ENCODE data around the gene NACC1.

- no peak for TF ChIP-seq CTCF (IDR thresholded peaks at IDR 0.05; ENCODE audit: control extremely low read depth in 1 of 3, insufficient read depth in 1 of 3, low read depth in 1 of 3, low read length in 3 of 3)
- TF ChIP-seq TAF1 (IDR thresholded peaks at IDR 0.05; ENCODE audit: low read depth, low read length) = no peak
- no peak for TF ChIP-seq NANOG (IDR thresholded peaks at IDR 0.05; ENCODE audit: insufficient read depth, low read depth, low read length, poor library complexity, severe bottlenecking)
- no peak for TF ChIP-seq ASH2L (IDR thresholded peaks at IDR 0.05; ENCODE audit: low read length)
- no peak for TF ChIP-seq TBP (IDR thresholded peaks at IDR 0.05; ENCODE audit: low read depth, low read length)
- no peak for TF ChIP-seq CBX5 (IDR thresholded peaks at IDR 0.05; ENCODE audit: low read depth, low read length)
Measured at GRCh38 chr19:13187419-13187818, 69.4 kb downstream of the NACC1 start.

All from H1 (cell line).